SW 1271 (cell line): ENCODE measurements around the gene SEC16B.
"Not testable (repeated sequence)": the region's sequence is repeated elsewhere in the genome, so short reads cannot be mapped to it uniquely, and the experiment has no call there.

Source experiments
- DNase-seq, 2 experiments: peaks; one replicate each; lab custom pipeline; 2025; lab: John Stamatoyannopoulos, UW

SEC16B gene

GRCh38 chr1:177969825-177970371, at the start of gene SEC16B:
SEC16B (minus strand) TSS chr1:177970058; CDS start chr1:177967981, 2,077 bp downstream.
- no peak for DNase-seq

- DNase-seq, result no peak
Observed at GRCh38 chr1:178019622-178020021, 49.8 kb upstream of the SEC16B start.

- no peak for DNase-seq
Observed at GRCh38 chr1:178019208-178019607, 49.4 kb upstream of the SEC16B start.

GRCh38 chr1:178017517-178017916, 47.7 kb upstream of the SEC16B start:
- DNase-seq, result no peak

GRCh38 chr1:178011864-178012503, 42.1 kb upstream of the SEC16B start:
- no peak for DNase-seq

- DNase-seq, result peak; percentile 39 to 61
Observed at GRCh38 chr1:178011465-178011828, 41.6 kb upstream of the SEC16B start.

GRCh38 chr1:178010674-178011464, 41.0 kb upstream of the SEC16B start:
- no peak for DNase-seq

GRCh38 chr1:178006043-178006442, 36.2 kb upstream of the SEC16B start:
- DNase-seq, result no peak

GRCh38 chr1:178005450-178005849, 35.6 kb upstream of the SEC16B start:
- no peak for DNase-seq

GRCh38 chr1:178004926-178005391, 35.1 kb upstream of the SEC16B start:
- peak in 1 of 2 experiments; percentile 7 for DNase-seq

- DNase-seq, result no peak
Observed at GRCh38 chr1:177998696-177999631, 29.1 kb upstream of the SEC16B start.

- no peak for DNase-seq
Observed at GRCh38 chr1:177996957-177997356, 27.1 kb upstream of the SEC16B start.

GRCh38 chr1:177995369-177995768, 25.5 kb upstream of the SEC16B start:
- no peak for DNase-seq

- DNase-seq, result not testable (repeated sequence)
Observed at GRCh38 chr1:177986281-177986680, 16.4 kb upstream of the SEC16B start.

GRCh38 chr1:177984761-177985160, 14.9 kb upstream of the SEC16B start:
- DNase-seq, result no peak

- no peak for DNase-seq
Observed at GRCh38 chr1:177984136-177984525, 14.3 kb upstream of the SEC16B start.

- no peak for DNase-seq
Observed at GRCh38 chr1:177983482-177984135, 13.8 kb upstream of the SEC16B start.

- no peak for DNase-seq
Observed at GRCh38 chr1:177983077-177983476, 13.2 kb upstream of the SEC16B start.

- DNase-seq, result no peak
Observed at GRCh38 chr1:177981200-177981599, 11.3 kb upstream of the SEC16B start.

GRCh38 chr1:177979272-177979671, 9.4 kb upstream of the SEC16B start:
- DNase-seq, result no peak

- DNase-seq, result no peak
Observed at GRCh38 chr1:177978530-177978929, 8.7 kb upstream of the SEC16B start.
